Activated naive CD4-positive, alpha-beta T cell treated with anti-CD3 and anti-CD28 coated beads, Interleukin-2, amount 50 U/mL, for 24 hours (primary cell): Measurements from ENCODE around the gene TBC1D22B.
"Not testable (repeated sequence)": the region's sequence is repeated elsewhere in the genome, so short reads cannot be mapped to it uniquely, and the experiment has no call there.

ENCODE experiments used
- H3K27ac Mint-ChIP-seq: one replicate; pipeline ENCODE4 v1.8.0; 2021; ENCODE audit warnings: mild to moderate bottlenecking, mixed read lengths
- H3K27me3 Mint-ChIP-seq: one replicate; pipeline ENCODE4 v1.8.0; 2021; ENCODE audit warnings: mixed read lengths
- H3K36me3 Mint-ChIP-seq: one replicate; pipeline ENCODE4 v1.8.0; 2021; ENCODE audit warnings: mixed read lengths
- H3K4me1 Mint-ChIP-seq: one replicate; pipeline ENCODE4 v1.8.0; 2021; ENCODE audit warnings: mixed read lengths
- H3K4me3 Mint-ChIP-seq: one replicate; pipeline ENCODE4 v1.8.0; 2021; ENCODE audit warnings: mild to moderate bottlenecking, mixed read lengths
- H3K9me3 Mint-ChIP-seq: one replicate; pipeline ENCODE4 v1.8.0; 2021; ENCODE audit warnings: mixed read lengths

The TBC1D22B gene

DNA sequence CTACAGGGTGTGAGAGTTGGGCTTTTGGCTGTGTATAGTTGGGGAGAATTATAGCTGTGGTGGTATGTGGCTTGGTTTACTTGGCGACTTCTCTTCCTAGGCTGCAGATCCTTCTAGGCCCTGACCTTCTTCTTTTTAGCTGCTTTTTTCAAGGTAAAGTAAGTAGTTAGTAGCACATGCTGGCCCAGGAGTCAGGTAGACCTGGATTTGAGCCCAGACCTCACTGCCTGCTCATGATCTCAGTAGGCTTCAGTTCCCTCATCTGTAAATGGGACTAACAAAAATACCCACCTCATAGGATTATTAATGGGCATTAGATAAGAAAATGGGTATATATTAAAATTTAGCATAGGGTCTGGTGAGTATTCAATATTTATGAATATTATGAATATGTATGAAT lies 17.8 kb downstream of the TBC1D22B start:
- no peaks in the 10 kb centered on the region for H3K27me3 Mint-ChIP-seq
- peaks cover 16% of the 10 kb centered on the region for H3K36me3 Mint-ChIP-seq
- no peak overlapping the region for H3K27ac Mint-ChIP-seq
- no peaks in the 10 kb centered on the region for H3K9me3 Mint-ChIP-seq
- H3K4me3 Mint-ChIP-seq, result no peak overlapping the region
- peaks cover 55% of the 10 kb centered on the region for H3K4me1 Mint-ChIP-seq

DNA sequence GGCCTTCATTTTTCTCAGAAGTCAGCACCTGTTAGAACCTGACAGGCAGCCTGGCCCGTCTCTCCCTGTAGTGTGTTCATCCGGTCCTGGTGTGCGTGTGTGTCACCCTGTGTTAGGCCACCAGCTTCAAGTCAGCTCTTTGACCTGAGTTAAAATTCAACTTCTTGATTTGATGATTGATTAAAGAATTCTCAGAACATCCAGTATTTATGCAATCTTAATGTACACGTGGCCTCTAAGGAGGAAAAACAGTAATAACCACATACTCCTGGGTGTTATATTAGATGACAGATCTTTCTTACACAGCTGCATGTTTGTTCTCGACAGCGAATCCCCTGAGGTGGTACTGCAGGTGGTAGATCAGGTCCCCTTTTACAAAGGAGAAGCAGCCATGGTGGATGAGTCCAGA lies 19.4 kb downstream of the TBC1D22B start:
- Mint-ChIP-seq H3K4me1 (peaks cover 52% of the 10 kb centered on the region), H3K36me3 (peaks cover 9% of the 10 kb centered on the region), H3K9me3 (no peaks in the 10 kb centered on the region), H3K27me3 (no peaks in the 10 kb centered on the region), H3K4me3 (no peak overlapping the region), H3K27ac (no peak overlapping the region)

DNA sequence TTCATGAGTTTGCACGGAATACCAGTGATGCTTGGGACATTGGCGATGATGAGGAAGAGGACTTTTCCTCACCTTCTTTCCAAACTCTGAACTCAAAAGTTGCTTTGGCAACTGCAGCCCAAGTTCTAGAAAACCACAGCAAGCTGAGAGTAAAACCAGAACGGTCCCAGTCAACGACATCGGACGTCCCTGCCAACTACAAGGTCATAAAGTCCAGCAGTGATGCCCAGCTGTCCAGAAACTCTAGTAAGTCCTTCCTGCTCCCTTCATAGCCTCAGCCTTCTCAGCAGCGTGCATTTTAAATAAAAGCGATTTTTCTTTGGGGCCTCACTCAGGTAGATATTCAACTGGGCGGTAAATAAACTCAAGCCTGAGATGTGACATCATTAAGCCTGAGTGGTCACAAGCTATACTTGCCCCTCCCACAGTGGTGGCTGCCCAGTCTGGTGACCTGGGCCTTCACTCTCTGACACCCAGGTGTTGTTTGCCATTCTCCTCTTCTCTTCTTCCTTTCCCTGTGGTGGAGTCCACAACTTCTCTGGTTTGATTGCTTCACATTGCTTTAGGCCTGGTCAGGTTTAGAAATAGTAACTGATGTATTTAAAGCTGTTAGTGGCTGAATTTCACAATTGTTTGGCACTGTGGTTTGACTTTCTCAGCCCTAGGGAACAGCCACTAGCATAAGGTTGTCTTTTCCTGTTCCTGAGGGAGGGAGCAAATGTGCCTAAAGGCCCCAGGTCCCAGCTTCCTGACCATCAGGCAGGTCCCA lies 22.0 kb downstream of the TBC1D22B start:
- H3K4me1 Mint-ChIP-seq, result peaks cover 29% of the 10 kb centered on the region
- H3K27ac Mint-ChIP-seq, result no peak overlapping the region
- H3K36me3 Mint-ChIP-seq, result peaks cover 14% of the 10 kb centered on the region
- no peak overlapping the region for H3K4me3 Mint-ChIP-seq
- no peaks in the 10 kb centered on the region for H3K9me3 Mint-ChIP-seq
- no peaks in the 10 kb centered on the region for H3K27me3 Mint-ChIP-seq

GRCh38 chr6:37280162-37280887 lies 22.8 kb downstream of the TBC1D22B start:
- Mint-ChIP-seq H3K9me3 (no peaks in the 10 kb centered on the region), H3K27me3 (no peaks in the 10 kb centered on the region), H3K4me3 (no peak overlapping the region), H3K4me1 (peaks cover 25% of the 10 kb centered on the region), H3K27ac (no peak overlapping the region), H3K36me3 (peaks cover 12% of the 10 kb centered on the region)

GRCh38 chr6:37282371-37282770 lies 24.8 kb downstream of the TBC1D22B start:
- no peak overlapping the region for H3K4me3 Mint-ChIP-seq
- H3K27me3 Mint-ChIP-seq, result no peaks in the 10 kb centered on the region
- no peaks in the 10 kb centered on the region for H3K9me3 Mint-ChIP-seq
- peaks cover 12% of the 10 kb centered on the region for H3K4me1 Mint-ChIP-seq
- H3K27ac Mint-ChIP-seq, result no peak overlapping the region
- H3K36me3 Mint-ChIP-seq, result peaks cover 14% of the 10 kb centered on the region

GRCh38 chr6:37283268-37283667 lies 25.7 kb downstream of the TBC1D22B start:
- H3K36me3 Mint-ChIP-seq, result peaks cover 19% of the 10 kb centered on the region
- no peaks in the 10 kb centered on the region for H3K27me3 Mint-ChIP-seq
- no peak overlapping the region for H3K27ac Mint-ChIP-seq
- no peak overlapping the region for H3K4me3 Mint-ChIP-seq
- H3K4me1 Mint-ChIP-seq, result peaks cover 11% of the 10 kb centered on the region
- H3K9me3 Mint-ChIP-seq, result no peaks in the 10 kb centered on the region

GRCh38 chr6:37283671-37284151 lies 26.1 kb downstream of the TBC1D22B start:
- Mint-ChIP-seq H3K4me1 (peaks cover 9% of the 10 kb centered on the region), H3K4me3 (no peak overlapping the region), H3K9me3 (no peaks in the 10 kb centered on the region), H3K27me3 (no peaks in the 10 kb centered on the region), H3K36me3 (peaks cover 19% of the 10 kb centered on the region), H3K27ac (no peak overlapping the region)

- H3K36me3 Mint-ChIP-seq, result peaks cover 18% of the 10 kb centered on the region
- no peak overlapping the region for H3K27ac Mint-ChIP-seq
- no peaks in the 10 kb centered on the region for H3K27me3 Mint-ChIP-seq
- H3K4me1 Mint-ChIP-seq, result peaks cover 17% of the 10 kb centered on the region
- H3K9me3 Mint-ChIP-seq, result no peaks in the 10 kb centered on the region
- H3K4me3 Mint-ChIP-seq, result no peak overlapping the region
These were observed 27.2 kb downstream of the TBC1D22B start for GRCh38 chr6:37284781-37285180.

- H3K4me1 Mint-ChIP-seq, result peaks cover 21% of the 10 kb centered on the region
- no peak overlapping the region for H3K4me3 Mint-ChIP-seq
- H3K9me3 Mint-ChIP-seq, result no peaks in the 10 kb centered on the region
- no peaks in the 10 kb centered on the region for H3K27me3 Mint-ChIP-seq
- no peak overlapping the region for H3K27ac Mint-ChIP-seq
- H3K36me3 Mint-ChIP-seq, result peaks cover 17% of the 10 kb centered on the region
These were observed 28.3 kb downstream of the TBC1D22B start for GRCh38 chr6:37285861-37286311.

- H3K9me3 Mint-ChIP-seq, result no peaks in the 10 kb centered on the region
- H3K4me1 Mint-ChIP-seq, result peaks cover 21% of the 10 kb centered on the region
- no peaks in the 10 kb centered on the region for H3K27me3 Mint-ChIP-seq
- no peak overlapping the region for H3K4me3 Mint-ChIP-seq
- peak overlapping the region; percentile 60 for H3K27ac Mint-ChIP-seq
- H3K36me3 Mint-ChIP-seq, result peaks cover 23% of the 10 kb centered on the region
These were observed 30.1 kb downstream of the TBC1D22B start for GRCh38 chr6:37287519-37288157.

GRCh38 chr6:37288247-37288646 lies 30.7 kb downstream of the TBC1D22B start:
- Mint-ChIP-seq H3K36me3 (peaks cover 23% of the 10 kb centered on the region), H3K9me3 (no peaks in the 10 kb centered on the region), H3K27ac (peak overlapping the region; percentile 36), H3K4me1 (peaks cover 21% of the 10 kb centered on the region), H3K27me3 (no peaks in the 10 kb centered on the region), H3K4me3 (no peak overlapping the region)

GRCh38 chr6:37289931-37290330 lies 32.4 kb downstream of the TBC1D22B start:
- Mint-ChIP-seq H3K27ac (peak overlapping the region; percentile 75), H3K4me1 (peaks cover 21% of the 10 kb centered on the region), H3K36me3 (peaks cover 25% of the 10 kb centered on the region), H3K9me3 (no peaks in the 10 kb centered on the region), H3K27me3 (no peaks in the 10 kb centered on the region), H3K4me3 (no peak overlapping the region)

GRCh38 chr6:37293426-37293825 lies 35.9 kb downstream of the TBC1D22B start:
- Mint-ChIP-seq H3K4me3 (no peak overlapping the region), H3K36me3 (peaks cover 31% of the 10 kb centered on the region), H3K9me3 (no peaks in the 10 kb centered on the region)

GRCh38 chr6:37297637-37298036 lies 40.1 kb downstream of the TBC1D22B start:
- H3K4me3 Mint-ChIP-seq, H3K4me1 Mint-ChIP-seq, H3K27me3 Mint-ChIP-seq, H3K27ac Mint-ChIP-seq, H3K9me3 Mint-ChIP-seq: not testable (repeated sequence)
- peaks cover 30% of the 10 kb centered on the region for H3K36me3 Mint-ChIP-seq

More at GRCh38 chr6:37293426-37293825, 35.9 kb downstream of the TBC1D22B start:
- Mint-ChIP-seq H3K4me1 (peaks cover 15% of the 10 kb centered on the region), H3K27ac (no peak overlapping the region), H3K27me3 (no peaks in the 10 kb centered on the region)

- no peaks in the 10 kb centered on the region for H3K9me3 Mint-ChIP-seq
- H3K36me3 Mint-ChIP-seq, result peaks cover 31% of the 10 kb centered on the region
- no peaks in the 10 kb centered on the region for H3K4me1 Mint-ChIP-seq
- no peak overlapping the region for H3K27ac Mint-ChIP-seq
- no peaks in the 10 kb centered on the region for H3K27me3 Mint-ChIP-seq
- no peak overlapping the region for H3K4me3 Mint-ChIP-seq
These were observed 41.4 kb downstream of the TBC1D22B start for GRCh38 chr6:37298958-37299357.

DNA sequence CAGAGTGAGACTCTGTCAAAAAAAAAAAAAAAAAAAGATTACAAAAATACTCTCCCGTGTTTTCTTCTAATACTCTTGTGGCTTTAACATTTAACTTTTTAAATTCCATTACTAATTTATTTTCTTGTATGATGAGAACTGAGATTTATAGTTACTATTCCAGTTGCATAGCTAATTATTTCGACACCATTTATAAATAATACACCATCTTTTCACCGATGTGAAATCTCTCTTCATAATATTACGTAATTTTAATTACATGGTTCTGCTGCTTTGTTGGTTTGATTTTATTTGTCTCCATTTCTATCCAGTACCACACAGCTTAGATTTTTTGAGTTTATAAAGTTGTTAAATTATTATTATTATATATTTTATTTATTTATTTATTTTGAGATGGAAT lies 42.4 kb downstream of the TBC1D22B start:
- Mint-ChIP-seq H3K4me1 (no peaks in the 10 kb centered on the region), H3K9me3 (no peaks in the 10 kb centered on the region), H3K4me3 (no peak overlapping the region), H3K27ac (no peak overlapping the region), H3K27me3 (no peaks in the 10 kb centered on the region), H3K36me3 (peaks cover 33% of the 10 kb centered on the region)
